ENCODE measurements around the gene ACIN1. TPM values are rescaled to one million over a fixed set of nuclear protein-coding genes. Genes with fewer than 3 reads are reported as not detected.

Gene ACIN1
- total and polyA plus RNA-seq, 2 of the 13 experiments (the other 11 are each of a cell fraction or from before 2014, with no cell fraction given), result 165 to 183 TPM

DNA sequence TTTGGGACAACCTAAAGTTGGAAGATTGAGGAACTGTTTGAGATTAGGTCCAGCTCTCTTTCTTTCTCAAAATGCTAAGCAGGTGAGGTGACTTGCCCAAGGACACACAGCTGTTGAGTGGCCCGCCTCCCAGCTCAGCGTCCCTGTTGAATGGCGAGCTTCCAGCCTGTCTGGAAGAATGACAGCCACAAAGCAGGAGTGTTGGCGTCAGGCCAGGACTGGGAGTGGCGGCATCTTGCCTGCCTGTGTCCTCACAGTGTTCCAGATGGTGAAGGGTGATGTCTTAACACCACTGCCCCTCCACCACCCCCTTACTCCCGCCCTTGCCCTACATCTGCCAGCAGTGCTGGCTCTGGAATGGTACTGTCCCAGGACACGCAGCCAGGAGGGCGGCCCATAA, 28.5 kb upstream of the ACIN1 start (continued):
- TF ChIP-seq, protein P1, sequence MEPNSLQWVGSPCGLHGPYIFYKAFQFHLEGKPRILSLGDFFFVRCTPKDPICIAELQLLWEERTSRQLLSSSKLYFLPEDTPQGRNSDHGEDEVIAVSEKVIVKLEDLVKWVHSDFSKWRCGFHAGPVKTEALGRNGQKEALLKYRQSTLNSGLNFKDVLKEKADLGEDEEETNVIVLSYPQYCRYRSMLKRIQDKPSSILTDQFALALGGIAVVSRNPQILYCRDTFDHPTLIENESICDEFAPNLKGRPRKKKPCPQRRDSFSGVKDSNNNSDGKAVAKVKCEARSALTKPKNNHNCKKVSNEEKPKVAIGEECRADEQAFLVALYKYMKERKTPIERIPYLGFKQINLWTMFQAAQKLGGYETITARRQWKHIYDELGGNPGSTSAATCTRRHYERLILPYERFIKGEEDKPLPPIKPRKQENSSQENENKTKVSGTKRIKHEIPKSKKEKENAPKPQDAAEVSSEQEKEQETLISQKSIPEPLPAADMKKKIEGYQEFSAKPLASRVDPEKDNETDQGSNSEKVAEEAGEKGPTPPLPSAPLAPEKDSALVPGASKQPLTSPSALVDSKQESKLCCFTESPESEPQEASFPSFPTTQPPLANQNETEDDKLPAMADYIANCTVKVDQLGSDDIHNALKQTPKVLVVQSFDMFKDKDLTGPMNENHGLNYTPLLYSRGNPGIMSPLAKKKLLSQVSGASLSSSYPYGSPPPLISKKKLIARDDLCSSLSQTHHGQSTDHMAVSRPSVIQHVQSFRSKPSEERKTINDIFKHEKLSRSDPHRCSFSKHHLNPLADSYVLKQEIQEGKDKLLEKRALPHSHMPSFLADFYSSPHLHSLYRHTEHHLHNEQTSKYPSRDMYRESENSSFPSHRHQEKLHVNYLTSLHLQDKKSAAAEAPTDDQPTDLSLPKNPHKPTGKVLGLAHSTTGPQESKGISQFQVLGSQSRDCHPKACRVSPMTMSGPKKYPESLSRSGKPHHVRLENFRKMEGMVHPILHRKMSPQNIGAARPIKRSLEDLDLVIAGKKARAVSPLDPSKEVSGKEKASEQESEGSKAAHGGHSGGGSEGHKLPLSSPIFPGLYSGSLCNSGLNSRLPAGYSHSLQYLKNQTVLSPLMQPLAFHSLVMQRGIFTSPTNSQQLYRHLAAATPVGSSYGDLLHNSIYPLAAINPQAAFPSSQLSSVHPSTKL (CRISPR knock-in tag; IDR thresholded peaks at IDR 0.05), result no peak
- TF ChIP-seq AGO2 (optimal IDR thresholded peaks at IDR 0.05; ENCODE audit: low read depth, low read length), result no peak
- TF ChIP-seq EED (CRISPR knock-in tag; IDR thresholded peaks at IDR 0.05), result 0 out of 2 replicates have a peak, but pooled peaks have one; percentile 38
- TF ChIP-seq KMT2A (CRISPR knock-in tag; IDR thresholded peaks at IDR 0.05), result no peak
- TF ChIP-seq SRSF9 (IDR thresholded peaks at IDR 0.05; ENCODE audit: borderline replicate concordance, insufficient read depth, low read depth, low read length, poor library complexity, severe bottlenecking), result no peak
- no peak for TF ChIP-seq CCAR2 (optimal IDR thresholded peaks at IDR 0.05; ENCODE audit: low read depth, low read length)
- TF ChIP-seq, protein P2, sequence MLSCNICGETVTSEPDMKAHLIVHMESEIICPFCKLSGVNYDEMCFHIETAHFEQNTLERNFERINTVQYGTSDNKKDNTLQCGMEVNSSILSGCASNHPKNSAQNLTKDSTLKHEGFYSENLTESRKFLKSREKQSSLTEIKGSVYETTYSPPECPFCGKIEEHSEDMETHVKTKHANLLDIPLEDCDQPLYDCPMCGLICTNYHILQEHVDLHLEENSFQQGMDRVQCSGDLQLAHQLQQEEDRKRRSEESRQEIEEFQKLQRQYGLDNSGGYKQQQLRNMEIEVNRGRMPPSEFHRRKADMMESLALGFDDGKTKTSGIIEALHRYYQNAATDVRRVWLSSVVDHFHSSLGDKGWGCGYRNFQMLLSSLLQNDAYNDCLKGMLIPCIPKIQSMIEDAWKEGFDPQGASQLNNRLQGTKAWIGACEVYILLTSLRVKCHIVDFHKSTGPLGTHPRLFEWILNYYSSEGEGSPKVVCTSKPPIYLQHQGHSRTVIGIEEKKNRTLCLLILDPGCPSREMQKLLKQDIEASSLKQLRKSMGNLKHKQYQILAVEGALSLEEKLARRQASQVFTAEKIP (CRISPR knock-in tag; IDR thresholded peaks at IDR 0.05; ENCODE audit: borderline replicate concordance), result no peak

Data from HepG2 (cell line).